T-helper 1 cell treated with Interleukin-12 subunit alpha and Interleukin-12 subunit beta and Interleukin-4 antibody, amounts not matched to agents 30 ng/mL and 1 ng/mL, for 36 hours (primary cell): ENCODE data around the gene NIBAN1. TPM values are rescaled to one million over a fixed set of nuclear protein-coding genes. Genes with fewer than 3 reads are reported as not detected.
"Not testable (repeated sequence)": the region's sequence is repeated elsewhere in the genome, so short reads cannot be mapped to it uniquely, and the experiment has no call there.

Experiments
- intact Hi-C: fragments of 100-400 bp; cut with micrococcal nuclease; formaldehyde crosslinking; loops from one replicate; pipeline ENCODE4 v1.15.1; 2024
- total RNA-seq: library from RNA; stranded (reverse); gene quantifications from 2 replicates; pipeline ENCODE4 v1.2.3, GENCODE V29; 2022

The NIBAN1 gene
- total RNA-seq, 1 donor from 2014 or later = 53.2 TPM

GRCh38 chr1:184973272-184974055 lies 844 bp downstream of the NIBAN1 start:
- intact Hi-C loops = loop anchor here (1.0 to 10.0 kb wide), 13 partner anchors 9 to 1499 kb away; partner anchors contain the start of genes ARPC5, IVNS1ABP, SMG7 and SWT1

GRCh38 chr1:184972315-184973055 lies 1.8 kb downstream of the NIBAN1 start:
- intact Hi-C loops = loop anchor here (1.0 to 10.0 kb wide), 11 partner anchors 10 to 1498 kb away; partner anchors contain the start of genes ARPC5, SMG7 and TSEN15

DNA sequence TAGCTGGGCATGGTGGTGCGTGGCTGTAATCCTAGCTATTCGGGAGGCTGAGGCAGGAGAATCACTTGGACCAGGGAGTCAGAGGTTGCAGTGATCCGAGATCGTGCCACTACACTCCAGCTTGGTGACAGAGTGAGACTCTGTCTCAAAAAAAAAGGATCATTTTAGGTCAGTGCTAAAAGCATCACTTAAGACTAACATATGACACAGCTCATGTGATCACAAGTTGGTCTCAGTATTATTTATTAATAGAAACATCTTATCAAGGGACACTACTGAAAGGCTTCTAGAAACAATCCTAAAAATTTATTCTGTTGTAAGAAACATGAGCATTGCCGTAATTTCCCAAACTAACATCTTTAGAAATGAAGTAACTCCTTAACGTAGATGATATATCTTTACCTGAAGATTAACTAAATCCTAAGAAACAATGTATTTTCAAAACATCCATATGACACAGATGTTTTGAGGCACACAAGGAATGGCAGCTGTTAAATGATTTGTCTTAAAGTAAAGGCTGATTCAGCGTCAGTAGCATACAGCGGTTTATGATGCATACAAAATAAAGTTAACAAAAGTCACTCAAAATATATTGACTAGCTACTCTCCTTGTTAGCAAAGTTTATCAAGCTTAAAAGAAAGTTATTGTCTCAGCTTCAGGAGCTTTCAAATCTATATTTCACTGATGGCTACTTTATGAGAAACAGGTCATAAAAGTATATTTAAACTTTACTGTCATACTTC lies 2.6 kb downstream of the NIBAN1 start:
- intact Hi-C loops = loop anchor here (1.0 to 10.0 kb wide), 8 partner anchors 17 to 1497 kb away; partner anchors contain the start of genes ARPC5, SMG7 and TSEN15

- intact Hi-C loops = loop anchor here (5.0 to 10.0 kb wide), 5 partner anchors 478 to 1496 kb away; partner anchors contain the start of genes ARPC5, SMG7 and TSEN15
Measured at GRCh38 chr1:184970691-184971161, 3.6 kb downstream of the NIBAN1 start.

DNA sequence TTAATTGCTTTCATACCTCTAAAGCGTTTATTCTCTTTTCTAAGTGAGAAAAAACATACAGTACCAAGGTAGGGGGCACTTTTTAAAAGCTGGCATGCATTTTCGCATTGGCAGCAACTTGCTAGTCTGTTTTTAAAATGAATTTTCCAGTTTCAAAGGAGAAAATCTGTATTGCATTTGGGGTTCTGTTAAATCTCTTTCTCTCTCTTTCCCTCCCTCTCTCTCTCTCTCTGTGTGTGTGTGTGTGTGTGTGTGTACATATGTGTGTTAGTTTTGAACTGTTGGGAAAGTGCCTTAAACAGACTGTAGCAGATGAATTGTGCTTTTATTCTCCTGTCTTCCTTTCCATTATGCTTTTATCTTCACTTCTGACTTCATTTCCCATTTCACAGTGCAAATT lies 7.3 kb downstream of the NIBAN1 start:
- intact Hi-C loops = no loop called here

- intact Hi-C loops = no loop called here
Measured at GRCh38 chr1:184965944-184966860, 8.1 kb downstream of the NIBAN1 start.

GRCh38 chr1:184965439-184965838 lies 8.9 kb downstream of the NIBAN1 start:
- intact Hi-C loops = no loop called here

GRCh38 chr1:184959626-184960025 lies 14.7 kb downstream of the NIBAN1 start:
- intact Hi-C loops = no loop called here

DNA sequence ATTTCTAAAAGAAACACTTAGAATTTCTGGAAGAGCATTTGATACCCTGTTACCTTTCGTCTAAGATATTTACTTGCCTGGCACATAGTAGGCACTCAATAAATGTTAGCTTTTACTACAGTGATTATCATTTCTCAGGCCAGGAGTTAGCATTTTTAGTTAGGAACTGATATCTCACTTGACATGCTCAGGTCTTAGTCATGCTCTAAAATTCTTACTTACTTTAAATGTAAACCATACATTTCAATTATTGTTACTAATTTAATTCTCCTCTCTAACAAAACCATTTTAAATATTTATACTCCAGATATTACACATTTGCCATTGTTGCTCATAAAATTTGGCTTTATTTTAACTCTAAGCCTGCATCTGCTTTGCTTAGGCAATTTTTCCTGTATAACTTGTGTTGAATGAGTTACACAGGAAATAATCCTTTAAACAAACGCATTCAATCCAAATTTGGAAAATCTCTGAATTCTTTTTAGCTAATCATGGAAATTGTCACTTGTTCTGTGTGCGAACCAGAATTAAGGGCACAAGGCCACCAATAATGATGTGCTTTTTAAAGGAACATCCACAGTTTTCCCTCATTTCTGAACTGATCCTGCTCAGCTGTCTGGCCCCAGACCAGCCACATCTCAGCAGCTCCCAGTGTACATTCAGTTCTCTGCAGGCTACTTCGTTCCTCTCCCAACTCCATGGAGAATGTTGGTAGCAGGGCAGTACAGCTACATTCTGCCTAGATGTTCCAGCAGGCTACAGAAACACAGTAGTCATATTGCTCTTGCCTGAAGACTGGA lies 15.6 kb downstream of the NIBAN1 start:
- intact Hi-C loops = no loop called here

DNA sequence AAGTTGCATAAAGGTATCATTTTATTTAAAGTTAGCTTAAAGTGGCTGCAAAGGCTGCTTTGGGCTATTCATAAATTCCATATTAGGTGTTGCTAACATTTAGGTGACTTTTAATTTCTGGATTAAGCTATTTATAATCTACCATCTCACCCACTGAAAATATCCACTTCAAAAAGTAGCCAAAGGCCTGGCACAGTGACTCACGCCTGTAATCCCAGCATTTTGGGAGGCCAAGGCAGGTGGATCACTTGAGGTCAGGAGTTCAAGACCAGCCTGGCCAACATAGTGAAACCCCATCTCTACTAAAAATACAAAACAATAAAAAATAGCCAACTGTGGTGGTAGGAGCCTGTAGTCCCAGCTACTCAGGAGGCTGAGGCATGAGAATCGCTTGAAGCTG lies 16.4 kb downstream of the NIBAN1 start:
- intact Hi-C loops = not testable (repeated sequence)

- intact Hi-C loops = no loop called here
Measured at GRCh38 chr1:184956999-184957700, 17.2 kb downstream of the NIBAN1 start.

GRCh38 chr1:184954232-184954995 lies 19.9 kb downstream of the NIBAN1 start:
- intact Hi-C loops = loop anchor here (1.0 kb wide), 1 partner anchor 18 kb away; no protein-coding TSS in a partner anchor

- intact Hi-C loops = loop anchor here (1.0 kb wide), 1 partner anchor 19 kb away; no protein-coding TSS in a partner anchor
Measured at GRCh38 chr1:184953600-184954219, 20.6 kb downstream of the NIBAN1 start.

DNA sequence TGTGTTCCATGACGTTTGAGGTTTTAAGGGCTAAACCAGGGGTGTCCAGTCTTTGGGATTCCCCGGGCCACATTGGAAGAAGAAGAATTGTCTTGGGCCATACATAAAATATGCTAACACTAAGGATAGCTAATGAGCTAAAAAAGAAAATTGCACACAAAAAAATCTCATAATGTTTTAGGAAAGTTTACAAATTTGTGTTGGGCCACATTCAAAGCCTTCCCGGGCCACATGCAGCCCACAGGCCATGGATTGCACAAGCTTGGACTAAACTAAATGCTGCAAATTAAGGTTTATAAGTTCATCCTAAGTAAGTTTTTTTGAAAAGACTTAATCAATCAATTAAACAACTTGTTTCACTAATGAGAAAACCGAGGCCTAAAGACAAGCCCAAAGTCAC lies 21.9 kb downstream of the NIBAN1 start:
- intact Hi-C loops = no loop called here

DNA sequence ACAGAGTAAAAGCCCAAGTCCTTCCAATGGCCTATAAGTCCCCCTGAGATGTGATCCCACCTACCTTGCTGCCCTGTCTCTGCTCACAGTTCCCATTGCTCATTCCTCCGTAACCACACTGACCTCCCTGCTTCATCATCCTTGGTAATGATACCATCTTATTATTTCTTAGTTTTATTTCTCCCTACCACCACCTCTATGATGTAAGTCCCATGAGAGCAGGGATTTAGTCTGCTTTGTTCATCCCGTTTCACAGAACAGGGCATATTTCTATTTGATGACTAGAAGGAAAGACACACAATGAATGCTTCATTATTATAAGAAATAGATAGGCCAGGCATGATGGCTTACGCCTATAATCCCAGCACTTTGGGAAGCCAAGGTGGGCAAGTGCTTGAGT lies 22.5 kb downstream of the NIBAN1 start:
- intact Hi-C loops = no loop called here

GRCh38 chr1:184950906-184951305 lies 23.4 kb downstream of the NIBAN1 start:
- intact Hi-C loops = no loop called here

DNA sequence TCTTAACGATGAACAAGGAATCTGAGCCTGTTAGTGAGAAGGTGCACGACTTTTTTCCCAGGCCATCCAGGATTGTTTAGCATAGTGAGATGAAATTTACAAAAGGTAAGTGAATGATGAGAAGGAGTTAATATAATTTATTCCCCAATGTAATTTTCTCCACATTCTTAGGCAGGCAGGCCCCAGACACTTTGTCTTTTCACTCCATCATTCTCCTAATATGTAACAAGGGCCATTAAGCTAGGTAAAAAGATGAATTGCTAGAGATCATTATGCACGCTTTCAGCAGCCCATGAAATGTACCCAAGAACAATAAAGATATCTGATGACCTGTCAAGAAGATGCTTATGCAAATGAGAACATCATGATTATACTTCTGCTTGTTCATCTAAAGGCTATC lies 24.1 kb downstream of the NIBAN1 start:
- intact Hi-C loops = no loop called here
